GM19025 (cell line): Measurements from ENCODE around the gene ALG12.

Source experiments
- ATAC-seq: cut with Tn5 transposase; IDR thresholded peaks from one replicate; pipeline ENCODE4 v1.9.1; 2021; ENCODE audit warnings: mild to moderate bottlenecking, low read depth, moderate library complexity; ENCODE audit not compliant: unreplicated experiment

ALG12 gene

GRCh38 chr22:49917974-49918910 lies at the start of gene ALG12, which contains the start of gene CRELD2:
Gene ALG12, minus strand, starts transcription at chr22:49918438. Its CDS starts 4,673 bp downstream, at chr22:49913765.
Gene CRELD2, plus strand, starts transcription at chr22:49918634. Its CDS starts 136 bp downstream, at chr22:49918770.
- peak; percentile 86 for ATAC-seq

- no peak for ATAC-seq
These were observed 49.5 kb upstream of the ALG12 start for GRCh38 chr22:49967706-49968208.

- no peak for ATAC-seq
These were observed 48.8 kb upstream of the ALG12 start for GRCh38 chr22:49966774-49967705.

- ATAC-seq: no peak
These were observed 48.0 kb upstream of the ALG12 start for GRCh38 chr22:49966041-49966773.

GRCh38 chr22:49965091-49966040 lies 47.1 kb upstream of the ALG12 start:
- no peak for ATAC-seq

GRCh38 chr22:49964136-49965090 lies 46.2 kb upstream of the ALG12 start:
- no peak for ATAC-seq

GRCh38 chr22:49963647-49964026 lies 45.4 kb upstream of the ALG12 start:
- no peak for ATAC-seq

GRCh38 chr22:49962751-49963646 lies 44.8 kb upstream of the ALG12 start:
- no peak for ATAC-seq

GRCh38 chr22:49962012-49962750 lies 43.9 kb upstream of the ALG12 start:
- ATAC-seq: no peak

- ATAC-seq: no peak
These were observed 43.4 kb upstream of the ALG12 start for GRCh38 chr22:49961601-49962011.

- ATAC-seq: no peak
These were observed 42.9 kb upstream of the ALG12 start for GRCh38 chr22:49961005-49961600.

GRCh38 chr22:49960159-49961004 lies 42.1 kb upstream of the ALG12 start, which contains the start of gene PIM3:
Gene PIM3, plus strand, starts transcription at chr22:49960772. Its CDS starts 176 bp downstream, at chr22:49960948.
- peak; percentile 56 for ATAC-seq

GRCh38 chr22:49959782-49960158 lies 41.5 kb upstream of the ALG12 start:
- peak; percentile 1 for ATAC-seq

- no peak for ATAC-seq
These were observed 40.9 kb upstream of the ALG12 start for GRCh38 chr22:49958931-49959781.
